DOHH2 (cell line): ENCODE results near the gene APELA.

Source experiments
- H3F3A ChIP-seq: fragments of 200-600 bp; sonication (generic), shearing (Covaris generic); 2 replicates; pipeline ENCODE4 v1.6.0; 2016; ENCODE audit warnings: antibody characterized with exemption, mild to moderate bottlenecking; ENCODE audit not compliant: control insufficient read depth, insufficient read depth
- H3K27ac ChIP-seq: fragments of 200-600 bp; sonication (generic); 2 replicates; pipeline ENCODE4 v1.5.1; 2014; ENCODE audit warnings: low read depth, mild to moderate bottlenecking, low read length, moderate library complexity
- H3K27me3 ChIP-seq: fragments of 200-600 bp; sonication (generic); 2 replicates; pipeline ENCODE4 v1.6.1; 2014; ENCODE audit warnings: mild to moderate bottlenecking, low read length, mixed read lengths; ENCODE audit not compliant: control insufficient read depth
- H3K36me3 ChIP-seq: fragments of 200-600 bp; sonication (generic); 2 replicates; pipeline ENCODE4 v1.6.1; 2014; ENCODE audit warnings: mild to moderate bottlenecking, low read length, moderate library complexity, mixed read lengths; ENCODE audit not compliant: control insufficient read depth
- H3K4me1 ChIP-seq: fragments of 200-600 bp; sonication (generic); 2 replicates; pipeline ENCODE4 v1.6.1; 2014; ENCODE audit warnings: mild to moderate bottlenecking, low read length, mixed read lengths; ENCODE audit not compliant: control insufficient read depth
- H3K4me2 ChIP-seq: fragments of 200-600 bp; sonication (generic); 2 replicates; pipeline ENCODE4 v1.6.0; 2014; ENCODE audit warnings: mild to moderate bottlenecking, low read length, moderate library complexity
- H3K4me3 ChIP-seq: fragments of 200-600 bp; sonication (generic); 2 replicates; pipeline ENCODE4 v1.5.1; 2014; ENCODE audit warnings: mild to moderate bottlenecking, low read length, mixed read lengths
- H3K79me2 ChIP-seq: fragments of 200-600 bp; sonication (generic); 2 replicates; pipeline ENCODE4 v1.6.1; 2014; ENCODE audit warnings: mild to moderate bottlenecking, low read length, mixed read lengths; ENCODE audit not compliant: control insufficient read depth
- H3K9me2 ChIP-seq: fragments of 200-600 bp; sonication (generic); replicated peaks from 2 replicates; pipeline ENCODE4 v1.6.1; 2014; ENCODE audit warnings: mild to moderate bottlenecking, low read length, mixed read lengths; ENCODE audit not compliant: control insufficient read depth
- H3K9me3 ChIP-seq: fragments of 200-600 bp; sonication (generic); 2 replicates; pipeline ENCODE4 v1.6.1; 2014; ENCODE audit warnings: antibody characterized with exemption, low read length, mixed read lengths; ENCODE audit not compliant: control insufficient read depth, insufficient read depth
- H4K20me1 ChIP-seq: fragments of 200-600 bp; sonication (generic); 2 replicates; pipeline ENCODE4 v1.6.0; 2014; ENCODE audit warnings: low read depth, mild to moderate bottlenecking, antibody characterized with exemption, low read length, moderate library complexity; ENCODE audit not compliant: control insufficient read depth, insufficient read depth
- CTCF ChIP-seq: fragments of 200-600 bp; sonication (generic); IDR thresholded peaks from one replicate; pipeline ENCODE4 v1.5.1; 2014; ENCODE audit warnings: antibody characterized with exemption, mild to moderate bottlenecking, low read depth, low read length; ENCODE audit not compliant: poor library complexity, severe bottlenecking
- EZH2phosphoT487 ChIP-seq: fragments of 200-600 bp; sonication (generic); IDR thresholded peaks from 2 replicates; pipeline ENCODE4 v1.6.1; 2017; ENCODE audit warnings: borderline replicate concordance, mild to moderate bottlenecking, antibody characterized with exemption, low read length, moderate library complexity, mixed read lengths

The APELA gene

GRCh38 chr4:164847016-164847415, 30.0 kb upstream of the APELA start:
- H3K36me3 ChIP-seq: no peaks in the 10 kb centered on the region
- no peaks in the 10 kb centered on the region for H3F3A ChIP-seq
- no peak overlapping the region for H3K4me2 ChIP-seq
- no peak overlapping the region for H3K4me3 ChIP-seq
- no peak overlapping the region for H3K27ac ChIP-seq
- no peaks in the 10 kb centered on the region for H4K20me1 ChIP-seq
- H3K9me2 ChIP-seq: no peaks in the 10 kb centered on the region
- H3K79me2 ChIP-seq: no peaks in the 10 kb centered on the region
- H3K27me3 ChIP-seq: no peaks in the 10 kb centered on the region
- TF ChIP-seq CTCF (no peak), EZH2phosphoT487 (no peak)
- no peaks in the 10 kb centered on the region for H3K9me3 ChIP-seq
- H3K4me1 ChIP-seq: no peaks in the 10 kb centered on the region

- H3K4me3 ChIP-seq: no peak overlapping the region
- no peak for TF ChIP-seq EZH2phosphoT487
- no peak for TF ChIP-seq CTCF
- H3K27ac ChIP-seq: no peak overlapping the region
Observed at GRCh38 chr4:164847967-164848649, 28.9 kb upstream of the APELA start.

GRCh38 chr4:164856396-164856795, 20.6 kb upstream of the APELA start:
- no peak overlapping the region for H3K4me2 ChIP-seq
- no peaks in the 10 kb centered on the region for H3K9me2 ChIP-seq
- no peaks in the 10 kb centered on the region for H3K79me2 ChIP-seq
- H3K4me3 ChIP-seq: no peak overlapping the region
- no peaks in the 10 kb centered on the region for H3K4me1 ChIP-seq
- H3K27ac ChIP-seq: no peak overlapping the region
- no peaks in the 10 kb centered on the region for H3K9me3 ChIP-seq
- TF ChIP-seq CTCF (no peak), EZH2phosphoT487 (no peak)
- H3K27me3 ChIP-seq: no peaks in the 10 kb centered on the region
- H4K20me1 ChIP-seq: no peaks in the 10 kb centered on the region
- H3K36me3 ChIP-seq: no peaks in the 10 kb centered on the region
- no peaks in the 10 kb centered on the region for H3F3A ChIP-seq

More at GRCh38 chr4:164847967-164848649, 28.9 kb upstream of the APELA start:
- H3K9me3 ChIP-seq: no peaks in the 10 kb centered on the region
- no peaks in the 10 kb centered on the region for H3K27me3 ChIP-seq
- no peaks in the 10 kb centered on the region for H3K4me1 ChIP-seq
- H3F3A ChIP-seq: no peaks in the 10 kb centered on the region
- no peaks in the 10 kb centered on the region for H3K36me3 ChIP-seq
- no peaks in the 10 kb centered on the region for H3K79me2 ChIP-seq
- H3K4me2 ChIP-seq: no peak overlapping the region
- H3K9me2 ChIP-seq: no peaks in the 10 kb centered on the region
- no peaks in the 10 kb centered on the region for H4K20me1 ChIP-seq
